ENCODE data around the gene EARS2.

DNA sequence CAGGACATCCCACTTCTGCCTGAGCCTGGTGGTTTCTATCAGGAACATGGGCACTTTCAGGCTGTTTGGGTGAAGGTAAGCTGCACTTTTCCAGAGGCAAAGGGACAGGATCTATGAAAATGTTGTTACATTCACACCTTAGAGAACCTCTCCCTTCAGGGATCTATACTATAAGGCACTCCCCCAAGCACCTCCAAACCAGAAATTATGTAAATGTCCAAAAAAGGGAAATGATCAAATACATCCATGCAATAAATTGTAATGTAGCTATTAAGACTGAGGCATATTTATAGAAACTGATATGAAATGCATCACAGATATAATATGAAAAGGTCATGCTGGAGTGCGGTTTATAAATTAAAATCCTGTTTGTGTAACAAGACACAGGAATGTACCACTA lies 80.9 kb downstream of the EARS2 start:
- TF ChIP-seq, protein P1, sequence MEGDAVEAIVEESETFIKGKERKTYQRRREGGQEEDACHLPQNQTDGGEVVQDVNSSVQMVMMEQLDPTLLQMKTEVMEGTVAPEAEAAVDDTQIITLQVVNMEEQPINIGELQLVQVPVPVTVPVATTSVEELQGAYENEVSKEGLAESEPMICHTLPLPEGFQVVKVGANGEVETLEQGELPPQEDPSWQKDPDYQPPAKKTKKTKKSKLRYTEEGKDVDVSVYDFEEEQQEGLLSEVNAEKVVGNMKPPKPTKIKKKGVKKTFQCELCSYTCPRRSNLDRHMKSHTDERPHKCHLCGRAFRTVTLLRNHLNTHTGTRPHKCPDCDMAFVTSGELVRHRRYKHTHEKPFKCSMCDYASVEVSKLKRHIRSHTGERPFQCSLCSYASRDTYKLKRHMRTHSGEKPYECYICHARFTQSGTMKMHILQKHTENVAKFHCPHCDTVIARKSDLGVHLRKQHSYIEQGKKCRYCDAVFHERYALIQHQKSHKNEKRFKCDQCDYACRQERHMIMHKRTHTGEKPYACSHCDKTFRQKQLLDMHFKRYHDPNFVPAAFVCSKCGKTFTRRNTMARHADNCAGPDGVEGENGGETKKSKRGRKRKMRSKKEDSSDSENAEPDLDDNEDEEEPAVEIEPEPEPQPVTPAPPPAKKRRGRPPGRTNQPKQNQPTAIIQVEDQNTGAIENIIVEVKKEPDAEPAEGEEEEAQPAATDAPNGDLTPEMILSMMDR (IDR thresholded peaks at IDR 0.05; ENCODE audit: low read length) = no peak
- TF ChIP-seq EZH2phosphoT487 (IDR thresholded peaks at IDR 0.05; ENCODE audit: low read length) (no peak), EZH2 (optimal IDR thresholded peaks at IDR 0.05; ENCODE audit: low read depth, low read length) (no peak)
